Measurements from ENCODE around the gene AZIN2. TPM values are rescaled to one million over a fixed set of nuclear protein-coding genes. Genes with fewer than 3 reads are reported as not detected.
A peak's percentile ranks its signal among the peaks of the same experiment; 100 is the strongest.
"Not testable (repeated sequence)": the region's sequence is repeated elsewhere in the genome, so short reads cannot be mapped to it uniquely, and the experiment has no call there.

The AZIN2 gene
- polyA plus RNA-seq, 6 donors from 2014 or later = 0.05 to 1.9 (median 0.33) TPM; not detected in 1

GRCh38 chr1:33047290-33047689 lies 33.7 kb upstream of the AZIN2 start:
- Mint-ChIP-seq H3K36me3 (peaks cover 4 to 6% of the 10 kb centered on the region in 2 donors), H3K4me1 (peaks cover 0 to 3% (median 2%) of the 10 kb centered on the region in 3 donors), H3K27me3 (peaks cover 0 to 34% (median 4%) of the 10 kb centered on the region in 3 donors), H3K4me3 (no peak overlapping the region), H3K27ac (no peak overlapping the region), H3K9me3 (peaks cover 0 to 4% (median 0%) of the 10 kb centered on the region in 7 donors)
- DNase-seq = no peak
- ATAC-seq (ENCODE audit: low read depth in 2 of 2) = no peak

GRCh38 chr1:33047839-33048305 lies 33.1 kb upstream of the AZIN2 start:
- ATAC-seq (ENCODE audit: low read depth in 2 of 2) (no peak), DNase-seq (no peak)
- Mint-ChIP-seq H3K36me3 (peaks cover under 1 to 6% of the 10 kb centered on the region in 2 donors), H3K27ac (no peak overlapping the region), H3K27me3 (peaks cover 0 to 29% (median 4%) of the 10 kb centered on the region in 3 donors), H3K9me3 (peaks cover 0 to 4% (median 0%) of the 10 kb centered on the region in 7 donors), H3K4me3 (no peak overlapping the region), H3K4me1 (peaks cover 0 to 3% (median 2%) of the 10 kb centered on the region in 3 donors)

- H3K4me1 Mint-ChIP-seq = peaks cover 0 to 3% (median 2%) of the 10 kb centered on the region in 3 donors
- H3K36me3 Mint-ChIP-seq = peaks cover 0 to 6% of the 10 kb centered on the region in 2 donors
- no peak overlapping the region for H3K27ac Mint-ChIP-seq
Measured at GRCh38 chr1:33048426-33048825, 32.5 kb upstream of the AZIN2 start.

GRCh38 chr1:33049371-33049770 lies 31.6 kb upstream of the AZIN2 start:
- ATAC-seq (ENCODE audit: low read depth in 2 of 2) (no peak), DNase-seq (no peak)
- peaks cover 0 to 28% (median 4%) of the 10 kb centered on the region in 3 donors for H3K27me3 Mint-ChIP-seq
- H3K4me3 Mint-ChIP-seq = no peak overlapping the region
- no peak overlapping the region for H3K27ac Mint-ChIP-seq
- H3K9me3 Mint-ChIP-seq = peaks cover 0 to 4% (median 0%) of the 10 kb centered on the region in 7 donors
- H3K4me1 Mint-ChIP-seq = peaks cover 0 to 3% (median 2%) of the 10 kb centered on the region in 3 donors
- H3K36me3 Mint-ChIP-seq = peaks cover 0 to 6% of the 10 kb centered on the region in 2 donors

More at GRCh38 chr1:33048426-33048825, 32.5 kb upstream of the AZIN2 start:
- DNase-seq = no peak
- H3K4me3 Mint-ChIP-seq = no peak overlapping the region
- peaks cover 0 to 4% (median 0%) of the 10 kb centered on the region in 7 donors for H3K9me3 Mint-ChIP-seq
- peaks cover 0 to 28% (median 4%) of the 10 kb centered on the region in 3 donors for H3K27me3 Mint-ChIP-seq
- ATAC-seq (ENCODE audit: low read depth in 2 of 2) = no peak

- ATAC-seq (ENCODE audit: low read depth in 2 of 2) = no peak
- no peak for DNase-seq
- H3K4me3 Mint-ChIP-seq = no peak overlapping the region
- peaks cover 0 to 4% (median 0%) of the 10 kb centered on the region in 7 donors for H3K9me3 Mint-ChIP-seq
- H3K4me1 Mint-ChIP-seq = peaks cover 2 to 6% (median 6%) of the 10 kb centered on the region in 3 donors
- peaks cover 0 to 6% of the 10 kb centered on the region in 2 donors for H3K36me3 Mint-ChIP-seq
- H3K27ac Mint-ChIP-seq = peak overlapping the region in 1 of 6 donors; percentile 73
- peaks cover 0 to 28% (median 4%) of the 10 kb centered on the region in 3 donors for H3K27me3 Mint-ChIP-seq
Measured at GRCh38 chr1:33050221-33051076, 30.5 kb upstream of the AZIN2 start.

GRCh38 chr1:33055210-33056008 lies 25.5 kb upstream of the AZIN2 start:
- ATAC-seq (ENCODE audit: low read depth in 2 of 2) = no peak
- H3K4me1 Mint-ChIP-seq = peaks cover 17 to 19% (median 18%) of the 10 kb centered on the region in 3 donors
- H3K9me3 Mint-ChIP-seq = peaks cover 1 to 12% (median 9%) of the 10 kb centered on the region in 7 donors
- DNase-seq = peak; percentile 32
- peaks cover 0 to 5% (median 4%) of the 10 kb centered on the region in 3 donors for H3K27me3 Mint-ChIP-seq
- peak overlapping the region in 1 of 6 donors; percentile 65 for H3K27ac Mint-ChIP-seq
- no peak overlapping the region for H3K4me3 Mint-ChIP-seq
- peaks cover 0 to 14% of the 10 kb centered on the region in 2 donors for H3K36me3 Mint-ChIP-seq

- H3K4me1 Mint-ChIP-seq = peaks cover 14 to 19% (median 15%) of the 10 kb centered on the region in 3 donors
- ATAC-seq (ENCODE audit: low read depth in 2 of 2) (no peak), DNase-seq (no peak)
- no peaks in the 10 kb centered on the region for H3K27me3 Mint-ChIP-seq
- H3K9me3 Mint-ChIP-seq = peaks cover 3 to 18% (median 7%) of the 10 kb centered on the region in 7 donors
- peaks cover 0 to 8% of the 10 kb centered on the region in 2 donors for H3K36me3 Mint-ChIP-seq
- no peak overlapping the region for H3K27ac Mint-ChIP-seq
- H3K4me3 Mint-ChIP-seq = no peak overlapping the region
Measured at GRCh38 chr1:33056426-33056825, 24.5 kb upstream of the AZIN2 start.

- Mint-ChIP-seq H3K27ac (no peak overlapping the region), H3K9me3 (peaks cover 6 to 25% (median 13%) of the 10 kb centered on the region in 7 donors), H3K4me3 (no peak overlapping the region), H3K27me3 (peaks cover 0 to 4% (median 0%) of the 10 kb centered on the region in 3 donors), H3K36me3 (peaks cover 0 to 14% of the 10 kb centered on the region in 2 donors), H3K4me1 (peaks cover 14 to 19% (median 15%) of the 10 kb centered on the region in 3 donors)
- ATAC-seq (ENCODE audit: low read depth in 2 of 2) (no peak), DNase-seq (no peak)
Measured at GRCh38 chr1:33057095-33057494, 23.9 kb upstream of the AZIN2 start.

GRCh38 chr1:33060579-33061083 lies 20.3 kb upstream of the AZIN2 start:
- ATAC-seq (ENCODE audit: low read depth in 2 of 2) (no peak), DNase-seq (no peak)
- peaks cover 22 to 59% (median 39%) of the 10 kb centered on the region in 7 donors for H3K9me3 Mint-ChIP-seq
- peaks cover 10 to 15% (median 11%) of the 10 kb centered on the region in 3 donors for H3K4me1 Mint-ChIP-seq
- H3K4me3 Mint-ChIP-seq = no peak overlapping the region
- H3K36me3 Mint-ChIP-seq = peaks cover 13 to 46% of the 10 kb centered on the region in 2 donors
- H3K27ac Mint-ChIP-seq = no peak overlapping the region
- peaks cover 0 to 7% (median 4%) of the 10 kb centered on the region in 3 donors for H3K27me3 Mint-ChIP-seq

- Mint-ChIP-seq H3K27ac (peak overlapping the region in 2 of 6 donors; percentile 46 to 53), H3K9me3 (peaks cover 22 to 71% (median 51%) of the 10 kb centered on the region in 7 donors), H3K27me3 (peaks cover 0 to 7% (median 4%) of the 10 kb centered on the region in 3 donors), H3K4me3 (no peak overlapping the region), H3K36me3 (peaks cover 24 to 50% of the 10 kb centered on the region in 2 donors), H3K4me1 (peaks cover 9 to 15% (median 10%) of the 10 kb centered on the region in 3 donors)
- no peak for DNase-seq
- ATAC-seq (ENCODE audit: low read depth in 2 of 2) = no peak
Measured at GRCh38 chr1:33061834-33062233, 19.1 kb upstream of the AZIN2 start.

GRCh38 chr1:33064284-33064683 lies 16.7 kb upstream of the AZIN2 start:
- not testable (repeated sequence) for H3K4me1 Mint-ChIP-seq; H3K4me3 Mint-ChIP-seq; DNase-seq; ATAC-seq (ENCODE audit: low read depth in 2 of 2)
- peaks cover 24 to 77% (median 59%) of the 10 kb centered on the region in 7 donors for H3K9me3 Mint-ChIP-seq
- H3K27ac Mint-ChIP-seq = peak overlapping the region in 1 of 6 donors; percentile 33
- peaks cover 4 to 16% (median 9%) of the 10 kb centered on the region in 3 donors for H3K27me3 Mint-ChIP-seq
- H3K36me3 Mint-ChIP-seq = peaks cover 24 to 54% of the 10 kb centered on the region in 2 donors

- Mint-ChIP-seq H3K4me1 (peaks cover 0 to 3% (median 2%) of the 10 kb centered on the region in 3 donors), H3K27ac (no peak overlapping the region), H3K9me3 (peaks cover 28 to 73% (median 59%) of the 10 kb centered on the region in 7 donors), H3K4me3 (no peak overlapping the region), H3K36me3 (peaks cover 24 to 60% of the 10 kb centered on the region in 2 donors), H3K27me3 (peaks cover 4 to 16% (median 9%) of the 10 kb centered on the region in 3 donors)
- ATAC-seq (ENCODE audit: low read depth in 2 of 2) (no peak), DNase-seq (no peak)
Measured at GRCh38 chr1:33065301-33065700, 15.7 kb upstream of the AZIN2 start.
